ENCODE data around the gene VSTM2B. TPM values are rescaled to one million over a fixed set of nuclear protein-coding genes. Genes with fewer than 3 reads are reported as not detected.

The VSTM2B gene
- total RNA-seq, 1 experiment from 2014 or later = not detected

GRCh38 chr19:29479941-29480340, 45.9 kb upstream of the VSTM2B start:
- DNase-seq (ENCODE audit: low read depth, low spot score) = no peak
- no TSS peak for BruUV-seq (replicated peaks)
- ATAC-seq = no peak
- intact Hi-C loops (cut with micrococcal nuclease; ENCODE audit: unreplicated experiment) (no loop called here), in situ Hi-C loops (cut with HindIII; ENCODE audit: low pct_unique_long_range_greater_than_20kb, low sequenced_read_pairs) (no loop called here)
- H3K36me3 ChIP-seq (ENCODE audit: control insufficient read depth, insufficient read depth, low read length) = no peaks in the 10 kb centered on the region
- H3K4me3 ChIP-seq (ENCODE audit: low read depth in 2 of 2, low read length in 2 of 2) = no peak overlapping the region
- peaks cover 5% of the 10 kb centered on the region; the same call in 1 of the 2 replicates for H3K9me3 ChIP-seq (ENCODE audit: control insufficient read depth, insufficient read depth, low read depth, low read length)
- H3K27ac ChIP-seq (ENCODE audit: low read length) = no peak overlapping the region
- ChIA-PET CTCF (no interaction called here), POLR2A (no interaction called here)
- TF ChIP-seq REST (IDR thresholded peaks at IDR 0.05; ENCODE audit: insufficient read depth in 1 of 2, low read depth in 2 of 2, low read length in 1 of 2) (no peak), SIN3A (IDR thresholded peaks at IDR 0.05; ENCODE audit: borderline replicate concordance, insufficient read depth, low read depth, low read length) (no peak), CTCF (IDR thresholded peaks at IDR 0.05) (no peak), TCF7L2 (IDR thresholded peaks at IDR 0.05; ENCODE audit: low read depth, low read length) (no peak), POLR2AphosphoS5 (IDR thresholded peaks at IDR 0.05; ENCODE audit: low read depth, low read length) (no peak)
- no peaks in the 10 kb centered on the region for H3K4me1 ChIP-seq (ENCODE audit: control insufficient read depth, insufficient read depth, low read length)
- no peaks in the 10 kb centered on the region; the same call in 1 of the 2 replicates for H3K27me3 ChIP-seq (ENCODE audit: control insufficient read depth, insufficient read depth, low read length)

GRCh38 chr19:29480507-29480906, 45.3 kb upstream of the VSTM2B start:
- H3K9me3 ChIP-seq (ENCODE audit: control insufficient read depth, insufficient read depth, low read depth, low read length) = peaks cover 5% of the 10 kb centered on the region; the same call in 1 of the 2 replicates
- no peak for ATAC-seq
- BruUV-seq (replicated peaks) = no TSS peak
- in situ Hi-C loops (cut with HindIII; ENCODE audit: low pct_unique_long_range_greater_than_20kb, low sequenced_read_pairs) (no loop called here), intact Hi-C loops (cut with micrococcal nuclease; ENCODE audit: unreplicated experiment) (no loop called here)
- no peak overlapping the region for H3K4me3 ChIP-seq (ENCODE audit: low read depth in 2 of 2, low read length in 2 of 2)
- H3K36me3 ChIP-seq (ENCODE audit: control insufficient read depth, insufficient read depth, low read length) = no peaks in the 10 kb centered on the region
- H3K27ac ChIP-seq (ENCODE audit: low read length) = no peak overlapping the region
- H3K4me1 ChIP-seq (ENCODE audit: control insufficient read depth, insufficient read depth, low read length) = no peaks in the 10 kb centered on the region
- TF ChIP-seq CTCF (IDR thresholded peaks at IDR 0.05) = no peak
- TF ChIP-seq SIN3A (IDR thresholded peaks at IDR 0.05; ENCODE audit: borderline replicate concordance, insufficient read depth, low read depth, low read length) = no peak
- TF ChIP-seq REST (IDR thresholded peaks at IDR 0.05; ENCODE audit: insufficient read depth in 1 of 2, low read depth in 2 of 2, low read length in 1 of 2) = no peak
- TF ChIP-seq POLR2AphosphoS5 (IDR thresholded peaks at IDR 0.05; ENCODE audit: low read depth, low read length) = no peak
- TF ChIP-seq TCF7L2 (IDR thresholded peaks at IDR 0.05; ENCODE audit: low read depth, low read length) = no peak
- POLR2A ChIA-PET = no interaction called here
- H3K27me3 ChIP-seq (ENCODE audit: control insufficient read depth, insufficient read depth, low read length) = no peaks in the 10 kb centered on the region; the same call in 1 of the 2 replicates
- CTCF ChIA-PET = no interaction called here
- no peak for DNase-seq (ENCODE audit: low read depth, low spot score)
